ENCODE data around the gene ETHE1. TPM values are rescaled to one million over a fixed set of nuclear protein-coding genes. Genes with fewer than 3 reads are reported as not detected.

The ETHE1 gene
- total and polyA plus RNA-seq, 2 of the 8 experiments (the other 6 are each of a cell fraction or from before 2014, with no cell fraction given) = 19.9 to 96.0 TPM

GRCh38 chr19:43463381-43464133 is 63.4 kb downstream of the ETHE1 start (continued):
- TF ChIP-seq CBX5 (IDR thresholded peaks at IDR 0.05; ENCODE audit: low read depth, low read length) (no peak), GTF2F1 (IDR thresholded peaks at IDR 0.05; ENCODE audit: borderline replicate concordance, low read depth, low read length) (no peak), TAF1 (IDR thresholded peaks at IDR 0.05; ENCODE audit: low read depth, low read length) (peak; percentile 47; the same call in 1 of the 2 replicates), MAX (IDR thresholded peaks at IDR 0.05) (no peak), CREB1 (IDR thresholded peaks at IDR 0.05) (peak; percentile 8; the same call in 1 of the 2 replicates)

Measured in H1 (cell line).